Activated CD8-positive, alpha-beta memory T cell treated with anti-CD3 and anti-CD28 coated beads for 48 hours (primary cell): ENCODE data around the gene ANO3.

Experiments used
- DNase-seq, 3 experiments: peaks; one replicate each; pipeline ENCODE4 v3.0.0-alpha.2; 2020; ENCODE audit warnings: low read depth in 2 of 3, low spot score in 2 of 3

Gene ANO3

DNA sequence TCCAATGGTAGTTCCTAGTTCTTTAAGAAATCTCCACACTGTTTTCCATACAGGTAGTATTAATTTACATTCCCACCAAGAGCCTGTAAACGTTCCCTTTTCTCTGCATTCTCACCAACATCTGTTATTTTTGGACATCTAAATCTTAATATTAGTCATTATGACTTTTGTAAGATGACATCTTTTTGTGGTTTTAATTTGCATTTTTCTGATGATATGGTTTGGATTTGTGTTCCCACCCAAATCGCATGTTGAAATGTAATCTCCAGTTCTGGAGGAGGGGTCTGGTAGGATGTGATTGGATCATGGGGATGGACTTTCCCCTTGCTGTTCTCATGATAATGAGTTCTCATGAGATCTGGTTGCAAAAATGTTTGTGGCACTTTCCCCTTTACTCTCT lies 151.2 kb downstream of the ANO3 start:
- DNase-seq: no peak

DNA sequence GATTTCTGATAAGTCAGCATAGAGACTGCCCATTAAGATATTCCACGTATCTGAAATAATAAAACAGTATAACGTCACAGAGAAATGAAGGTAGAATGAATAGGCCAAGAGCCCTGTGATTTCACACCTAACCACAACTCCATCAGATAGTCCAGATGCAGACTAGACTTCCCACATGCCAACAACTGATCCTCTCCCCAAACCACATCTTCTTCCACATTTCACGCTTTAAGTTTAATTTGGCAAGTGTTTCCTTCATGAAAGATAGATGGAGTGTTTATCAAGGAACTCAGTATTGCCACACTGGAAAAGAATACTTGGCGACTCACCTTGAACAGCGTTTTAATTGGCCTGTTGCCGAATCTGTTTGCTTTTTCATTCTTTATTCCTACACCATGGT lies 158.6 kb downstream of the ANO3 start:
- DNase-seq: no peak

DNA sequence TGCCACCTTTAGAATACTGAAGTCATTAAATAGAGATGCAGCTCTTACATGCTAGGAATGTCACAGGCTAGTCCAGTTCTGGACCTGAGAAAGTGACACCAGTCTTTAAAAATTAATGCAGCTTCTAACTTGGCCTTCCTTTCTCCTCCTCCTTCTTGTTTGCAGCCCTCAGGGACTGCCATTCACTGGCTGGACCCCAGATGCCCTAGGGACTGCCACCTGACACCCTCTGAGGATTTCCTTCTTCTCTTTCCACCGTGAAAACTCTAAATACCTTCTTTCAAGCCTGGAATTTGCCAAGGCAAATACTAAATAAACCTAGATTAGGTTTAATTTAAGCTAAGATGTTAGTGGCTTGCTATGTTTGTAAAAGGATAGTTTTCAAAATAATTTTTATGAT lies 161.7 kb downstream of the ANO3 start:
- DNase-seq: no peak

DNA sequence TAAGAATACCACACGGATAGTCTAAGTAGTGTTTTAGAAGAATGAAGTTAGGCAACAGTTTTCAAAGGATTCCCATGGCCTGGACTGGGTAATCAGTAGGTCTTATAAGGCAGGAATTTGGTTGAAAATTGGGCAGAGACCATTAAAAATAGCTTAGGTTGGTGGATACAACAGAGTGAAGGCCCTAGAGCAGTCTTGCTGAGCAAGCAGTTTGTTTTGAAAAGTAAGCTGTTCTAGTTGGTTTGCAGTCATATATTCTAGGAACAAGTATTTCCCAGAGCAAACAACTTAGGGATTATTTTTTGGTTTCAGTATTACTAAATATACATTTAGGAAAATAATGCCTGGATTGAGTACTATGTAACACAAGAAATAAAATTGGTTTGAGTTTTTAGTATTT lies 175.3 kb downstream of the ANO3 start:
- DNase-seq: no peak

DNA sequence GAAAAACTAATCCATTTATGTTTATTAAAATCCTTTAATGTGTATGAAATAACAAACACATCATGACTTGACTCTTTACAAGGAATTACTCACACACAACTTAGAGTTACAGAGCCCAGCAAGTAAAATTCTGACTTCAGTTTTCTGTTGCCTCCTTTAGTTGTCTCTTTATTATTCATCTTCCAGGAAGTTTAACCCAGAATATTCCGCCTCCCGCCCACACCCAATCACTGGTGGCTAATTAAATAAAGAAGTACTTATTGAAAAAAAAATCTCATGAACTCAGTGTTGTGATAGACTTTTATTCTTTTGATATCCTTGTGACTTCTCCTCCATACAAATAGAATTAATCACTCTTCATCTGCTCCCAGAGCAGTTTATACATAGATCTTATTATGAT lies 178.2 kb downstream of the ANO3 start:
- no peak for DNase-seq

DNA sequence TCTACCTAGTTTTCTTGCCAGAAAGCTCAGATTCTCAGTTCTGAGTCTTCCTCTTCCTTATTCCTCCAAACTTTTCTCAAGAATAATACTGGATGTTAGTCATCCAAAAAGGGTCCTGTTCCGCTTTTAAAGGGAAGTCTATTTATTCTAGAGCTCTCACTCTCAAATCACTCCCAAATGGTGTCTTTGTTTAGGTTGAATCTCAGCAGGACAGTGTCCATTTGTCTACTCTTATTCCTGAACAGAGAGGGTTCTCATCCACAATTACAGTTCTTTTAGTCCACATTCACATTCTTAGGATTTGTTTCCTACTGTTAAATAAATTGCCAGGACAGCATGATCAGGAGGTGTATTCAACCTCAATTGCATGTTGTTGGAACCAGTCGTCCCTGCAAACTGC lies 178.8 kb downstream of the ANO3 start:
- DNase-seq: no peak

DNA sequence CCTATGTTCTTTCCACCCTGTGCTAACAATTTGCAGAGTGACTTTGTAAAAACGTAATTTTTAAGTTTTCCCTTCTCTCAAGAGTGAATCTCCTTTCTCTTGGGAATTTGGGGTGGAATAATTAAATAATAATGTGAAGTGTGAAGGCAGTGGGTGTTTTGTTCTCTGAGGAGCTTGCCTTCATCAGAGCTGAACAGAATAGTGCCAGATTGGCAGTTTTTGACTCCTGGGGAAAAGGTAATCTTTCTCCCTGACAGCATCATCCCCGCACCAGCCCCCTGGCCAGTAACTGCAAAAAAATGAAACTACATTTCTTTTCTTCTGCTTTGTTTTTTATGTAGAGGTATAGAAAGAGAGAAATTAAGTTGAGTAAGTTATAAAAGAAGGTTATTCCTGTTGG lies 180.3 kb downstream of the ANO3 start:
- no peak for DNase-seq

DNA sequence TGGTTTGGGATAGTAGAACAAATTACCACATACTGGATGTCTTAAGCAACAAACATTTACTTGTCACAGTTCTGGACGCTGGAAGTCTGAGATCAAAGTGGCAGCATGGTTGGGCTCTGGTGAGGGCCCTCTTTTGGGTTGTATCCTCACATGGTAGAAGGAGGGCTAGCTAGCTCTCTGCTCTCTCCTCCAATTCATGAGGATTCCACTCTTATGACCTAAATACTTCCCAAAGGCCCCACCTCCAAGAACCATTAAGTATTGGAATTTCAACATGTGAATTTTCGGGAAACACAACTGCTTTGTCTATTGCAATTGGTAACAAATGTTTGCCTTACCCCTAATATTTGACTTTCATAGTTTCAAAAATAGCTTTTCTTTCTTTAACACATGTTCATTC lies 187.5 kb downstream of the ANO3 start:
- no peak for DNase-seq

DNA sequence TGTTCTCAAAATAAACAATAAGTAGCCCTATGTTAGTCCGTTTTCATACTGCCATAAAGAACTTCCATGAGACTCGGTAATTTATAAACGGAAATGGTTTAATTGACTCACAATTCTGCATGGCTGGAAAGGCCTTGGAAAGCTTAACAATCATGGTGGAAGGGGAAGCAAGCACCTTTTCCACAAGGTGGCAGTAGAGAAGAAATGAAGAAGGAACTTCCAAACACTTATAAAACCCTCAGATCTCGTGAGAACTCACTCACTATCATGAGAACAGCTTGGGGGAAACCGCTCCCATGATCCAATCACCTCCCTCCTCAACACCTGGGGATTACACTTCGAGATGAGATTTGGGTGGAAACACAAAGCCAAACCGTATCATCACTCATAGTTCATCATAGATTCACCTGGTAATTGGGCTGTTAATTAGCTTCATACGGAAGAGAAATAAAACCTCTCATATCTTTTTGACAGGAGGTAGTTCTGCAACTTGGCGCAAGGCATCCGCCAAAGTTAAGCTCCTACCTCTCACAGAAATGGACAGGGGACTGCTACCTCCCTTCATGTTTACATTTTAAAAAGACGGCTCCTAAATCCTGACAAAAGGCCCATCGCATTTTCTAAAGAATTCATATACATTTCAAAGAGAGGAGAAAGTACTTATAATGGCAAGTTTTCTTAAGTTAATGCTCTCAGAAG lies 191.1 kb downstream of the ANO3 start:
- no peak for DNase-seq

DNA sequence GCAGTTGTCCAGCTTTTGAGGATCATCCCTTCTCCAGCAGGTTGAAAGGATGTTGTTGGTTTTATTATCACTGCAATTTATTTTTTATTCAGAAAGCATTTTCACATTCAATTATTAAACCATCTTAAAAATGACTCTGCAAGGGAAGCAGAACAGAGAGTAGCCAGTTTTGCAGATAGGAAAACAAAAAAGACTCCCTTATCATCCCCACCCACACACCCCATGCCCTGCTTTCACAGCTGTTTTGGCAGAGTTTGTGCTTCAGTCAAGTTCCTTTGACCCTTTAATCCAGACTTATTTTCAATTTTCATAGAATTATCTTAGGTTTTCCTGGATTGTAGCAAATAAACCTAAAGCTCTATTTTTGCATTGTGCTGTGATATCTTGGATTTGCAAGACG lies 195.8 kb downstream of the ANO3 start:
- no peak for DNase-seq

DNA sequence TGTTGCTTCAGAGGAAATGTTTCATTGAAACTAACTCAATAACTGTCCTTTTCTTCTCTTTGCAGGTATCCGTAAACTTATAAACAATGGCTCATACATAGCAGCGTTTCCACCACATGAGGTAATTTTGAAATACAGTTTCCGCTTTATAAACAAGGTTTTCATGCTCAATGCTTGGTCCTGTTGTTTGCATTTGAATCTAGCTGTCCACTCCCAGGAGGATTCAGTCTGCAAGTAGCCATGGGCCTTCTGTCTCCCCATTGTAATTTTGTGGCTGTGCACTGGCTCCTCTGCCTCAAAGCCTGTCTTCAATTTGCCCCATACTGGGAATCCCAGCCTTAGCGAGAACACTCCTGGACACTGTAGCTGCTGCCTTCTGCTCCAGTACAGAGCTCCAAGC lies 205.4 kb downstream of the ANO3 start:
- DNase-seq: no peak

DNA sequence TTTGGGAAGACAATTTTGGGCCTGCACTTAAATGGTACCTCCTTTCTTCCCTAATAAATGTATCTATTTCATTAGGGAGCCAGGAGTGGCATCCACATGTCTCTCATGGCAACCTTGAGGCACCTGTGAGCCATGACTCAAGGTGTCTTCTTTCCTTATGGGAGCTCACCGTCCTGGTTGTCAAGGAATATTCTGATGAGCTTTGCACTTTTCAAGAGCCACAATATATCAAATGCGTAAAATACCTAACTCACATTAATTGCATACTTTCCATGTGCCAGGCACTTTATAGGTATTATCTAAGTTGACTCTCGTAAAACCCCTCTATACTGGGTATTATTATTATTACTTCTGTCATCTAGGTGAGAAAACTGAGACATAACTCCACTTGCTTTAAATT lies 207.6 kb downstream of the ANO3 start:
- DNase-seq: no peak

DNA sequence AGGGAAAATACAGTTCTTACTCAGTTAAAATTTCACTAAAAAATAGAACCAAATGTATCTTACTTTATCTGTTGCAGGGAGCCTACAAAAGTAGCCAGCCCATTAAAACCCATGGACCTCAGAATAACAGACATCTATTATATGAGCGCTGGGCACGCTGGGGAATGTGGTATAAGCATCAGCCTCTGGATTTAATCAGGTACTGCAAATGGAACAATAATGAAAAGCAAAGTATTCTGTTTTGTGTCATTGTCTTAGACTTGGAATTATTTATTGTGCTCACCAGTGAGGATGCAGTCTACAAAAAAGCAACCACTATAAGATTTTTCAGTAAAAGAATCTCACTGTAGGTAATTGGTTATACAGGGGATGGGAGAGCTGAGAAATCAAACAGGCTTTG lies 209.9 kb downstream of the ANO3 start:
- DNase-seq: no peak

DNA sequence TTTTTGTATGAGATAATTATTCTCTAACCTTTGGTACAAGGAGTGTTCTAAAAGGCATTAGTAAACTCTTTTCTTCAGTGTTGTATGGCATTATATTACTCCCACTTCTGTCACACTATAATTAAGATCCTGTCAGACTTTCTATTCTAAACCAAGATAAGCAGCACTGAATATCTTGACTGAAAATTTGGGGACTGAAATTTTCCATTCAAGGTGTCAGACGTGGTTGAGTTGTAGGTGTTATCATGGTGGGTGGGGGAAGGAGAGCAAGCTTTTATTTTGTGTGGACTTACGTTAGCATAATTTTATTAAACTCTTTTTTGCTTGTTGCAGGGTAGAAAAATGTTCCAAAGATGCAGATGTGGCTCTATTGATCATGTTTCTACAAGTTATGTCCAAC lies 217.2 kb downstream of the ANO3 start:
- DNase-seq: no peak

DNA sequence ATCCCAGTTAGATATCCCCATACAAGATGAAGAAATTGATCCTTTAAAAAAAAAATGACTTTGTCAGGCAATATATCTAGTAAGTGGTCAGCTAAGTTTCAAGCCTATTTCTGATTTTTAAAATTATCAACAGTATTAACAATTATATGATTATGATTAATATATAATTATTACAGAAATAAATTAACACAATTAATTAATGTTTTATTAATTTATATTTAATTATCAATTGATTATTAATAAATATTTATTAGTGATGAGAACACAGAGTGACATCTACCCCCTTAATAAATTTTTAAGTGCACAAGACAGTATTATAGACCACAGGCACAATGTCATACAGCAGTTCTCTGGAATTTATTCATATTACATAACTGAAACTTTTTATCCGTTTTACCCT lies 218.1 kb downstream of the ANO3 start:
- DNase-seq: no peak

DNA sequence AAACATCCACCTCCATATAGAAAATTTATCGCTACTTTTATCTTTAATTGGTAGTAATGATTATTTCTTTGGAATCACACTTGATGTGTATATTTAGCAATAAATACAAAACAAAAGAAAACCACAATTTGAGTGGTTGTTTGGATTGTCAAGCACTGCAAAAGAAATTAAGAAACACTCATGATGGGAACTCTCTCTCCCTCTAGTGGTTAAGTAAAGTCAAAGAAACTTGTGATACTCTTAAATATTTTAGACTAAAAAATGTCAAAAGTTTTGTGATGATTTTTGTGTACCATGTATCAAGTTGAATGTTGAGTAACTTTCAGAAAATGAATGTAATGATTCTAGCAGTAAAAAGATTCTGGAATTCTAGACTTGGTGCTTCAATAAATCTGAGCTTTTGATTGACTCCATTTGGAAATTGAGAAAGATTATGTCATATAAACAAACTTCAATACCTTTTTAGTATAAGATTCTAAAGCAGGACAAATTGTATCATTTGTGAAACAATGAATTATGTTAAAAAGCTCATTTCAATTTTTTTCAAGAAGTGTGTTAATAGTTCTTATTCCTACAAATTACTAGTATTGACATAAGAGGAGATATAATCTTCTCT lies 219.4 kb downstream of the ANO3 start:
- no peak for DNase-seq

DNA sequence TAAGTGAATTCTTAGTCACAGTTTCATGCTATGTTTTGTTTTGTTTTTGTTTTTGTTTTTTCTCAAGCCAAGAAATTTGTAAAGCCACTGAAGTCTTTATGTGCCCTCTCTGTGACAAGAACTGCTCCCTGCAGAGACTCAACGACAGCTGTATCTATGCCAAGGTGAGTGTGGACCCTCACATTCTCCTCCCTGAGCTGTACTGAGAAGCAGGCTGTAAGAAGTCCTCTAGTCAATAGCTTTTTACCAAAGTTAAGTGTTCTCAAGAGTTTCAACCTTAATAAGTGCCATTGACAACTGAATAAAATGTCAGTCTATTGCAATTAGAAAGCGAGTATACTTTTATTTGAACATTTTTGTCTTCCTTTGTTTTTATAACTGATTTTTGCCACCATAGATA lies 221.3 kb downstream of the ANO3 start:
- no peak for DNase-seq

DNA sequence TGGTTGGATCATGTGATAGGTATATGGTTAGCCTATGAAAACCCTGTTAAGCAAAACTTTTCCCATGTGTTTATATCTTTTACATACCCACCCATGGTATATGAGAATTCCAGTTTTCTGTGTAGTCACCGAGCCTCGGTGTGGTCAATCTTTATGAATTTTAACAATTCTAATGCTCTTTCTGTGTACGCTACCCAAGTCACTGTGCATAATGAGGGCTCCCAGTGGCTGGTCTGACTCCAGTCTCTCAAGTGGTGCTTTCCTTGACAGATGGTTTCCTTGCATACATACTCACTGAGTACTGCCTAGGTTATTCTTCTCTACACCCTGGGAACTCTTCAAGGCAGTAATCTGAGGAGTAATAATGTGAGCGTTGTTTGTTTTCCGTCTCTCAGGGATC lies 222.5 kb downstream of the ANO3 start:
- no peak for DNase-seq

DNA sequence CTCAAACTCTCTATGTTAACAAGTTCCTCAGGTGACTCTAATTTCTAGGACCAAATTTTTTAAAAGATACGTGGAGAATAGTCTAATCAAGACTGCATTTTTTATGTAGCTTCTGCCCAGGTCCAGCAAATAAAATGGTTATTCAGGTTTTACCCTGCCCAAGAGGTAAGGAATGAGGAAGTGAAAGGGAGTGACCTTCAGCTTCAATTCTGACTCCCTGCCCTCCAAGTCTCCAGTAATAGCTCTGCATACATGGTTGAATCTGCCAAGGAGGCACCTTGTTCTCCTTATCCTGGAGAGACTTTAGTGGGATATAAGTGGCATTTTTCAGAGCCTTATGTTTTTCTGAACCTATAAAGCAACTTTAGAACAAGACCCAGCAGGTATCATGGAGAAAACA lies 224.7 kb downstream of the ANO3 start:
- DNase-seq: no peak

DNA sequence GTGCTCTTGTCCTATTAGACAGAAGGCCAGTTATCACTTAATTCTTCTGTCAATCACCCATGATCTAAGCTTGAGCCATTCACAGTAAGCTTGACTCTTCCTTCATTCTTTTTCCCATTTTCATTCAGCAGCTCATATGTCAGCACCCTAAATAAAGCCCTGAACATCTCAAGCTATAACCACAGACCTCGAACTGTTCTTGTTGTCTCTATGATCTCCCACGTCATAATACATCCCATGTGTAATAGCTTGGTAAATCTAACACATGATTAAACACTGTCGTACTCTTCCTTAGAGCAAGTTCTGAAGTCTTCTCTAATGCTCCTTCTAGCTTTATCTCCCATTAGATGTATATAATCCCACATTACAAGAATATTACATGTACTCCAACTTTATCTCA lies 225.7 kb downstream of the ANO3 start:
- no peak for DNase-seq

DNA sequence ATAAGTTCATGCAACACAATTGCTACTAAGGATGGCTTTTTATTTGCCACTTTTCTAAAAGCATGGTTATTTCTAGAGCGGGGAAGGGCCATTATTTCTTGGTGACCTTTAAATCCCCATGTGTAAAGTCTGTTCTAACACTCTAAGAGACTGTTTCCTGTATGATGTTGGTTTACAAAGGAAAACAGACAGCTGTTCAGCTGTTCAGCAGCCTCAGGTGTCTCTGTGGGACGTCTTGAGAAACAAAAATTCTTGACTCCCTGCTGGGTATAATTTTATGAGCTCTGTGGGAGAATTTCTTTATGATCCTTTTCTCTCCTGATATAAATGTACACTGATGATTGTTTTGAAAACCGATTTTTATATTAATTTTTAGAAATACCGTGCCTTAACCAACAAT lies 226.3 kb downstream of the ANO3 start:
- no peak for DNase-seq

DNA sequence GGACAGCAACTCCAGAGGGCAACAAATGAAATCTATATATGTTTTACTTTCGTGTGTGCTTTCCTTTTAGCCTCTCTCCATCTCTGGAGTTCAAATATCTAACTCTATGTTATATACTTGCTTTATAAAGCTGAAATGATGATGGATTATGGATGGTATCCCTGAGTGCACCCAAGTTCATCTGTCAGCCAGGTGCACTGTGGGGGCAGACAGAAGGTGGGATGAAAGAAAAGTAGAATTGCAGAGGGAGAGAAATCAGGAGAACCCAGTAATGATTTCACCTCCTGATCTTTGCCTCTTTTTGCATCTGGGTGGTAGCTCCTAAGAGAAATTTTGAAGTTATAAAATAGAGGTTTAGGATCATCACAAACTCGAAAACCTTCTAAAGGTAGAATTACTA lies 237.7 kb downstream of the ANO3 start:
- DNase-seq: no peak

DNA sequence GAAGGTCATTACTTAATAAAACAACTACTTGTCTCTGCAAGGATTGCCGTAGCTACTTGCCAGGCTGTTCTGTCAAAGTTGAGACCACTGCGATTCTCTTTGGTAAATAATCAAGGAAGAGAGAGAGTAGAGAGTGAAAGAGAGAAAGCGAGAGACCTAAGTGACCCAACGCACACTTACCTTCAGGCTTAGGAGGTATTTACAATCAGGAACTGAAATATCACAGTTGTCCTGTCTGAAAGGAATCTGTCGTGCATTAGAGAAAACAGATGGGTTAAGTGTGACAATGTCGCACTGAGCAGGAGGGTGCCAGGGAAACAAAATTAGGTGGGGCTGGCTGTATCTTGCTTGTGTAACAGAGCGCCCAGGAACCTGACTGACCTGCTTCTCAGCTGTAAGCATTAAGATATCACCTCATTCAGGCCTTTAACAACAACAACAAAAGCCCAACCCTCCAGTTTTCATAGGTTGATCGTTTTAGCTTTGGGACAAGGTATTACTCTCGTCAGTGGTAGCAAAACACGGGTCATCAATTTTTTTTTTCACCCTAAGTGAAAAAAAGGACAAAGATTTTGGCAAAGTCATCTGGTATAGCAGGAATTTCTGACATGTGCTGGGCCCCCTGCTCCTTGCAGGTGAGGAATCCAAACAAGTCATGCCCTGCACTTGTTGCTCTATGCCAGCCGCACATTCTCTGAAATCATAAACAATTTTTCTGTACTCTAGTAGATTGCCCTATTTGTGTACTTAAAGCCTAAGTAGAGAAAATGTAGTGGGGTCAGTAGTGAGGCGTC lies 240.1 kb downstream of the ANO3 start, which contains the start of gene MUC15:
TSS of gene MUC15 (minus strand) at position 403 of the 794 bp plus-strand sequence. CDS start 5,169 bp downstream, outside the sequence.
- DNase-seq: no peak
